MM.1S (cell line): ENCODE results near the gene CNTN6.

Experiments
- DNase-seq: peaks from one replicate; pipeline ENCODE4 v3.0.0-alpha.2; 2015
- H2AFZ ChIP-seq: fragments of 300-600 bp; sonication (generic); 2 replicates; pipeline ENCODE4 v1.6.0; 2016; ENCODE audit warnings: antibody characterized with exemption, low read length
- H3F3A ChIP-seq: fragments of 300-600 bp; sonication (generic); 2 replicates; pipeline ENCODE4 v1.6.1; 2016; ENCODE audit warnings: mild to moderate bottlenecking, antibody characterized with exemption, low read length, moderate library complexity, mixed read lengths; ENCODE audit not compliant: insufficient read depth
- H3K27ac ChIP-seq: fragments of 300-600 bp; sonication (generic); 2 replicates; pipeline ENCODE4 v1.5.1; 2016; ENCODE audit warnings: mild to moderate bottlenecking, low read length
- H3K27me3 ChIP-seq: fragments of 300-600 bp; sonication (generic); replicated peaks from 2 replicates; pipeline ENCODE4 v1.6.0; 2016; ENCODE audit warnings: low read length; ENCODE audit not compliant: insufficient read depth
- H3K36me3 ChIP-seq: fragments of 300-600 bp; sonication (generic); replicated peaks from 2 replicates; pipeline ENCODE4 v1.6.1; 2016; ENCODE audit warnings: mild to moderate bottlenecking, low read length, mixed read lengths; ENCODE audit not compliant: insufficient read depth
- H3K4me1 ChIP-seq: fragments of 300-600 bp; sonication (generic); 2 replicates; pipeline ENCODE4 v1.6.1; 2016; ENCODE audit warnings: low read length, mixed read lengths
- H3K4me2 ChIP-seq: fragments of 300-600 bp; sonication (generic); 2 replicates; pipeline ENCODE4 v1.6.0; 2016; ENCODE audit warnings: low read depth, low read length
- H3K4me3 ChIP-seq: fragments of 300-600 bp; sonication (generic); 2 replicates; pipeline ENCODE4 v1.5.1; 2016; ENCODE audit warnings: low read length, mixed read lengths
- H3K79me2 ChIP-seq: fragments of 300-600 bp; sonication (generic); 2 replicates; pipeline ENCODE4 v1.6.1; 2016; ENCODE audit warnings: mixed run types, low read length, mixed read lengths
- H3K9ac ChIP-seq: fragments of 300-600 bp; sonication (generic); 2 replicates; pipeline ENCODE4 v1.6.1; 2016; ENCODE audit warnings: low read length, mixed read lengths
- H3K9me2 ChIP-seq: fragments of 300-600 bp; sonication (generic); replicated peaks from 2 replicates; pipeline ENCODE4 v1.6.1; 2016; ENCODE audit warnings: mild to moderate bottlenecking, low read length, mixed read lengths; ENCODE audit not compliant: insufficient read depth
- H3K9me3 ChIP-seq: fragments of 300-600 bp; sonication (generic); replicated peaks from 2 replicates; pipeline ENCODE4 v1.6.1; 2016; ENCODE audit warnings: mild to moderate bottlenecking, low read length, mixed read lengths; ENCODE audit not compliant: insufficient read depth
- H4K20me1 ChIP-seq: fragments of 300-600 bp; sonication (generic); 2 replicates; pipeline ENCODE4 v1.6.1; 2016; ENCODE audit warnings: mild to moderate bottlenecking, low read length, moderate library complexity, mixed read lengths; ENCODE audit not compliant: insufficient read depth
- EZH2 ChIP-seq: fragments of 300-600 bp; sonication (generic); optimal IDR thresholded peaks from 2 replicates; pipeline ENCODE3; 2017; ENCODE audit warnings: low read depth, mild to moderate bottlenecking, antibody characterized with exemption, low read length, mixed read lengths
- EZH2phosphoT487 ChIP-seq: fragments of 300-600 bp; sonication (generic); IDR thresholded peaks from 2 replicates; pipeline ENCODE4 v1.6.1; 2018; ENCODE audit warnings: antibody characterized with exemption, low read length
- TF ChIP-seq, protein P1 (sequence below): fragments of 300-600 bp; sonication (generic); IDR thresholded peaks from 2 replicates; pipeline ENCODE4 v1.5.1; 2016; ENCODE audit warnings: antibody characterized with exemption, low read length, mixed read lengths

CNTN6 gene

DNA sequence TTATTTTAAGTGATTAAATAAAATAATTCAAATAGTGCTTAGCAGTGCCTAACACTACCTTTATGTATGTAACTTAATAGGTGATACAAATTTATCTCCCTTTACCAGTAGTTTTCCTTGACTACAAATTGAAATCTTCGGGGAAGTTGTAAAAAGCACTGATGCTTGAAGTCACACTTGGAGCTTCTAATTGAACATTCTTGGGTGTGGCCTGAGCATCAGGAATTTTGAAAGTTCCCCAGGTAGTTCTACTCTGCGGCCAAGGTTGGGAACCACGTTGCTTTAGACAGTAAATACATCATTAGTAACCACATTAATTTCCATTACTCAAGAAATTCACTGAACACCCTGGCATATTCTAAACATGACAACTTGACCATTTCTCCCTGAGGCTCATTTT, 351.4 kb downstream of the CNTN6 start:
- H3K79me2 ChIP-seq: no peaks in the 10 kb centered on the region
- H3K36me3 ChIP-seq: no peaks in the 10 kb centered on the region
- no peaks in the 10 kb centered on the region for H3K9me3 ChIP-seq
- no peak for TF ChIP-seq EZH2
- TF ChIP-seq, protein P1, sequence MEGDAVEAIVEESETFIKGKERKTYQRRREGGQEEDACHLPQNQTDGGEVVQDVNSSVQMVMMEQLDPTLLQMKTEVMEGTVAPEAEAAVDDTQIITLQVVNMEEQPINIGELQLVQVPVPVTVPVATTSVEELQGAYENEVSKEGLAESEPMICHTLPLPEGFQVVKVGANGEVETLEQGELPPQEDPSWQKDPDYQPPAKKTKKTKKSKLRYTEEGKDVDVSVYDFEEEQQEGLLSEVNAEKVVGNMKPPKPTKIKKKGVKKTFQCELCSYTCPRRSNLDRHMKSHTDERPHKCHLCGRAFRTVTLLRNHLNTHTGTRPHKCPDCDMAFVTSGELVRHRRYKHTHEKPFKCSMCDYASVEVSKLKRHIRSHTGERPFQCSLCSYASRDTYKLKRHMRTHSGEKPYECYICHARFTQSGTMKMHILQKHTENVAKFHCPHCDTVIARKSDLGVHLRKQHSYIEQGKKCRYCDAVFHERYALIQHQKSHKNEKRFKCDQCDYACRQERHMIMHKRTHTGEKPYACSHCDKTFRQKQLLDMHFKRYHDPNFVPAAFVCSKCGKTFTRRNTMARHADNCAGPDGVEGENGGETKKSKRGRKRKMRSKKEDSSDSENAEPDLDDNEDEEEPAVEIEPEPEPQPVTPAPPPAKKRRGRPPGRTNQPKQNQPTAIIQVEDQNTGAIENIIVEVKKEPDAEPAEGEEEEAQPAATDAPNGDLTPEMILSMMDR: no peak
- no peak for TF ChIP-seq EZH2phosphoT487
- no peak overlapping the region for H3K4me3 ChIP-seq
- DNase-seq: no peak
- no peak overlapping the region for H3K4me2 ChIP-seq
- no peak overlapping the region for H3K9ac ChIP-seq
- no peak overlapping the region for H2AFZ ChIP-seq
- no peak overlapping the region for H3K27ac ChIP-seq
- no peaks in the 10 kb centered on the region for H3K27me3 ChIP-seq
- no peaks in the 10 kb centered on the region for H3F3A ChIP-seq
- H4K20me1 ChIP-seq: no peaks in the 10 kb centered on the region
- no peaks in the 10 kb centered on the region for H3K9me2 ChIP-seq
- H3K4me1 ChIP-seq: peaks cover 8% of the 10 kb centered on the region; the same call in 1 of the 2 replicates

- no peak overlapping the region for H3K4me3 ChIP-seq
- no peaks in the 10 kb centered on the region for H3K27me3 ChIP-seq
- H4K20me1 ChIP-seq: no peaks in the 10 kb centered on the region
- H3K36me3 ChIP-seq: no peaks in the 10 kb centered on the region
- H3K79me2 ChIP-seq: no peaks in the 10 kb centered on the region
- H3F3A ChIP-seq: no peaks in the 10 kb centered on the region
- H3K9me3 ChIP-seq: no peaks in the 10 kb centered on the region
- H3K4me2 ChIP-seq: no peak overlapping the region
- H3K9me2 ChIP-seq: no peaks in the 10 kb centered on the region
- no peak overlapping the region for H2AFZ ChIP-seq
- DNase-seq: no peak
- H3K9ac ChIP-seq: no peak overlapping the region
- no peak overlapping the region for H3K27ac ChIP-seq
- peaks cover 8% of the 10 kb centered on the region; the same call in 1 of the 2 replicates for H3K4me1 ChIP-seq
- TF ChIP-seq EZH2 (no peak), EZH2phosphoT487 (no peak)
- TF ChIP-seq, protein P1: no peak
Observed at GRCh38 chr3:1446531-1446930, 353.7 kb downstream of the CNTN6 start.

- no peak overlapping the region for H3K9ac ChIP-seq
- no peaks in the 10 kb centered on the region for H3K9me2 ChIP-seq
- H4K20me1 ChIP-seq: no peaks in the 10 kb centered on the region
- no peak overlapping the region for H3K4me2 ChIP-seq
- no peaks in the 10 kb centered on the region for H3K9me3 ChIP-seq
- no peaks in the 10 kb centered on the region for H3F3A ChIP-seq
- no peaks in the 10 kb centered on the region for H3K27me3 ChIP-seq
- no peak overlapping the region for H3K27ac ChIP-seq
- peaks cover 4% of the 10 kb centered on the region; the same call in 1 of the 2 replicates for H3K4me1 ChIP-seq
- no peaks in the 10 kb centered on the region for H3K36me3 ChIP-seq
- no peak for DNase-seq
- no peak overlapping the region for H2AFZ ChIP-seq
- TF ChIP-seq, protein P1: no peak
- no peak for TF ChIP-seq EZH2
- TF ChIP-seq EZH2phosphoT487: no peak
- H3K4me3 ChIP-seq: no peak overlapping the region
- H3K79me2 ChIP-seq: no peaks in the 10 kb centered on the region
Observed at GRCh38 chr3:1447452-1447851, 354.6 kb downstream of the CNTN6 start.
